HT-29 (cell line): ENCODE data around the gene CPN2. TPM values are rescaled to one million over a fixed set of nuclear protein-coding genes. Genes with fewer than 3 reads are reported as not detected.

ENCODE experiments used
- DNase-seq: peaks from one replicate; pipeline ENCODE4 v3.0.0-alpha.2; 2015; ENCODE audit warnings: low spot score
- total RNA-seq: library from RNA; depleted of rRNA; stranded (reverse); fragments of >200 nt; shearing (Covaris generic); gene quantifications from 2 replicates; pipeline ENCODE4 v1.2.3, GENCODE V29; 2014

CPN2 gene
- total RNA-seq, 1 experiment from 2014 or later, result not detected

- DNase-seq, result no peak
Observed at GRCh38 chr3:194314388-194315068, 36.6 kb downstream of the CPN2 start.

GRCh38 chr3:194313560-194314387 is 37.4 kb downstream of the CPN2 start:
- DNase-seq, result no peak

GRCh38 chr3:194312743-194313281 is 38.3 kb downstream of the CPN2 start:
- DNase-seq, result no peak

GRCh38 chr3:194312186-194312742 is 38.9 kb downstream of the CPN2 start:
- DNase-seq, result no peak

GRCh38 chr3:194311000-194311399 is 40.1 kb downstream of the CPN2 start:
- DNase-seq, result no peak

GRCh38 chr3:194310060-194310835 is 40.9 kb downstream of the CPN2 start:
- no peak for DNase-seq

GRCh38 chr3:194308601-194309449 is 42.3 kb downstream of the CPN2 start:
- no peak for DNase-seq

- no peak for DNase-seq
Observed at GRCh38 chr3:194307849-194308248, 43.3 kb downstream of the CPN2 start.

GRCh38 chr3:194306771-194307640 is 44.1 kb downstream of the CPN2 start:
- no peak for DNase-seq

- DNase-seq, result no peak
Observed at GRCh38 chr3:194306109-194306686, 44.9 kb downstream of the CPN2 start.

GRCh38 chr3:194305356-194306108 is 45.6 kb downstream of the CPN2 start:
- DNase-seq, result no peak

- no peak for DNase-seq
Observed at GRCh38 chr3:194304186-194304917, 46.8 kb downstream of the CPN2 start.

- no peak for DNase-seq
Observed at GRCh38 chr3:194303749-194304148, 47.4 kb downstream of the CPN2 start.

- no peak for DNase-seq
Observed at GRCh38 chr3:194301730-194302129, 49.4 kb downstream of the CPN2 start.

- no peak for DNase-seq
Observed at GRCh38 chr3:194300936-194301335, 50.2 kb downstream of the CPN2 start.

GRCh38 chr3:194300382-194300758 is 50.8 kb downstream of the CPN2 start:
- DNase-seq, result no peak

GRCh38 chr3:194298331-194299227 is 52.5 kb downstream of the CPN2 start:
- DNase-seq, result no peak
